Dermis blood vessel endothelial cell (primary cell): ENCODE results near the gene LHPP. TPM values are rescaled to one million over a fixed set of nuclear protein-coding genes. Genes with fewer than 3 reads are reported as not detected.

Source experiments
- DNase-seq: peaks from one replicate; pipeline ENCODE4 v3.0.0; 2010
- total RNA-seq: library from RNA; depleted of rRNA; stranded (reverse); fragments of >200 nt; gene quantifications from 2 replicates; pipeline ENCODE4 v1.2.3, GENCODE V29; 2014

Gene LHPP
- total RNA-seq, 1 donor from 2014 or later, result 4.9 TPM

DNA sequence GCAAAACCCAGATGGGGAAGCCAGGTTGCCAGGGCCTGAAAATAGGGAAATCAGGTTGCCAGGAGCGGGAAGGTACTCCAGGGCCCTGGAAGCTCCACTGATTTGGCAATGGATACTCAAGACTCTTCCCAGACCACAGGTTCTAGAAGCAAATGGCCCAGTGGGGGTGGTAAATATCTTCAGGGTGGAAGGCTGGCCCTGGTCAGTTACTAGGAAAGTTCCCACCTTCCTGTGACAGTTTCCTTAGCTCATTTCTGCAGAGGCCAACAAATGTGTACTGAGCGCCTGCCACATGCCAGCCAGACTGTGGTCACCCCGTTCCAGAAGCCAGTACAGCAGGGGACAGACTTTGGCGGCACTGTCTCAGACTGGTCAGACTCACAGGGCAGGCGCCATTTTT is 168.9 kb downstream of the LHPP start:
- DNase-seq, result no peak

- DNase-seq, result peak; percentile 76
Measured at GRCh38 chr10:124632064-124632531, 170.5 kb downstream of the LHPP start.

DNA sequence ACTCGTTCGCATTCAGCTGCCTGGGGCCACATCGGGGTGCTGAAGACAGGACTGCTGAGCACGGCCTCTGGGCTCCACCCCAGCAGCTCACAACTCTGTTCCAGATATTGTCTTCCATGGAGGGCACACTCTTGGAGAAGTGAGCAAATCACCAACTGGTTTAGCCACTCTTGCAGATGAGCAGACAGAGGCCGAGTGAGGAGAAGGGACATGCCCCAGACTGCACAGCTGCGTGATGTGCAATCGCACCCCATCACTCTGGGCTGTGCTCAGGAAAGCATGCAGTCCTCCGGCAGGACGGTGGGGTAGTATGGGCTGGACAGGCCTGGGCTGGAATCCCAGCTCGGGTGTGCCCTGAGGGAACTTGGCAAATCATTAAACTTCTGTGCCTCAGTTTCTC is 170.9 kb downstream of the LHPP start:
- DNase-seq, result no peak

DNA sequence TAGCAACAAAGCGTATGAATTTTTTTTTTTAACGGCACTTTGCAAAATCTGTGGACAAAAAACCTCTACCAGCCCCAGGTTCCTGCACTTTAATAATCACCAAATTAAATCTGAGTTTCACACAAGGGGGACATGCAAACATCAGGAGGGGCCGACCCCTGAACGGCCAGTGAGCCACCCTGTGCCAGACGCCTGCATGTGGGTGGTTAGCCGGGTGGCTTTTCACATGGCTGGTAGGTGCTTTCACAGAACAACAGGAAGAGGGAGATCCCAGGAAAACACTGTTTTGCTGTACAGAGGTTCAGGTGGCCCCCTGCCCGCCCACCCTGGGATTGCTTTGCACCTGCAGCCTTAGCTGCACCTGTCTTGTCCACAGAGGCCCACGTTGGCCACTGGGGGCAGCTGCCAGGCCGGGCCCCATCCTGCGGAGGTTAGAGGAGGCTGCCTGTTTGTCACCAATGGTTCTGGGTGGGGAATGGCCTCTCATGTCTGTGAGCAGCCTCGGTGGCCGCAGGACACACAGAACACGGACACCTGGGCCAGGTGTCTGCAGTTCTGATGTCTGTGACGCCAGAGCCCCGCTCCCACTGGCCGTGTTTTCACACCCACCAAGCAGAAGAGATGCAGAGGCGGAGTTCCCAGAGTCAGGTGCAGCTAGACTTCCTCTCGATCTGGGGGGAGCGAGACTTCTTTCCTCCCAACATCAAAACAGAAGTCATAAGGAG is 174.8 kb downstream of the LHPP start:
- DNase-seq, result no peak

DNA sequence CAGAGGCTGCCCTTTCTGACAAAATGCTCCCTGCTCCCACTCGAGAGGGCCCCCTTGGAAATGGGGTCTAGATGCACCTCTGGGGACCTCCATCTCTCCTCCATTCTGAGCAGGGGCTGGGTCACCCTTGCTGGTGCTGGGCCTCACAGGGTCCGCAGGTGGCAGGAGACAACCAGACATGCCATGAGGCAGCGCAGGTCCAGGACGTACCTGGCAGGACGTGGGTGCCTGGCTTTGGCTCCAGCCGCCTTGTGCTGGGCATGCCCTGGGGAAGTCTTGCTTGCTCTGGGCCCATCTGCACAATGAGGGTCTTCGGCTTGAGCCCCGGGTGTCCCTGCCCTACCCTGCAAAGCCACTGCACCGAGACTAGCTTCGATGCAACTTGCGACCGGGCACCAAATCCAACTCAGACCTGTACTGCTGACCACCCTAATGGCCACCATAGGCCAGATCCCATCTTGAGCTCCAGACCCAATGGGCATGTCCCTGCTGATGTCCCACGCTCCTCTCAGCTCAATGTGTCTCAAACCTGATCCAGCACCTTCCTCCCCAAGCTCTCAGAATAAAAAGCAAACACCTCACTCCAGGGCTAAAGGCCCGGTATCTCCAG is 175.6 kb downstream of the LHPP start:
- no peak for DNase-seq

- no peak for DNase-seq
Measured at GRCh38 chr10:124637746-124638145, 176.1 kb downstream of the LHPP start.

DNA sequence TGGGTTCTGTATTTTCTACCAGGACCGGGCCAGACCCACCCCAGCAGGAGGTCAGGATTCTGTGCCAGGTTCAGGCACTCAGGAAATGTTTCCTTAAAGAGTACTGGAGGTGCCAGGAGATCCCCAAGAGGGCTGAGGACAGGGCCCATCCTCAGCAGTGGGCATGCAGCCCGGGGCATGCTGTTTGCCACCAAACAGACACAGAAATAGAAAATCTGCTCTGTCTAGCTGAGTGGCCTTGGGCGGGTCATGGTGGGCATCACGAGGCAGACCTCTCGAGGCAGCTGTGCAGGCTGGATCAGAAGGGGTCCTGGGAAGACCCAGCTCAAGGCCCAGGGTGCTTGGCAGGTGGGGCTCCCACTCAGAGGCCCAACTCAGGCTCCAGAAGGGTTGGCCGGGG is 177.6 kb downstream of the LHPP start:
- DNase-seq, result no peak

DNA sequence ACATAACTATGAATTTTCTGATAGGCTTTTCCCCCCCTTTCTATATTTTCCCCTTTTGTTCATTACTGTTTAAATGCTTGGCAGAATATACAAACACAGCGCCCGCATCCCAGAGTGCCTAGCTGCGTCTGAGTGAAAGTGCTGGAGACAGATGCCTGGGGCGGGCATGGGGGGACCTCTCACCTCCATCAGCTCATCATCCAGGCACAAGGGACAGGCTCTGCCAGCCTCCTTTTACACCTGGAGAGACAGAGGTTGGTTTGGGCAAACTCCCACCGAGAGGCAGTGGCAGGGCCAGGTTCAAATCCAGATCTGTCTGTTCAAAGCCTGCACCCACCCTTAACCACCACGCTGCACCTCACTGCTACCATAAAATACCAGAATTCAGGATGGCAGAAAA is 178.0 kb downstream of the LHPP start:
- DNase-seq, result no peak

GRCh38 chr10:124640056-124640455 is 178.4 kb downstream of the LHPP start:
- no peak for DNase-seq

- no peak for DNase-seq
Measured at GRCh38 chr10:124640538-124641231, 179.1 kb downstream of the LHPP start.

DNA sequence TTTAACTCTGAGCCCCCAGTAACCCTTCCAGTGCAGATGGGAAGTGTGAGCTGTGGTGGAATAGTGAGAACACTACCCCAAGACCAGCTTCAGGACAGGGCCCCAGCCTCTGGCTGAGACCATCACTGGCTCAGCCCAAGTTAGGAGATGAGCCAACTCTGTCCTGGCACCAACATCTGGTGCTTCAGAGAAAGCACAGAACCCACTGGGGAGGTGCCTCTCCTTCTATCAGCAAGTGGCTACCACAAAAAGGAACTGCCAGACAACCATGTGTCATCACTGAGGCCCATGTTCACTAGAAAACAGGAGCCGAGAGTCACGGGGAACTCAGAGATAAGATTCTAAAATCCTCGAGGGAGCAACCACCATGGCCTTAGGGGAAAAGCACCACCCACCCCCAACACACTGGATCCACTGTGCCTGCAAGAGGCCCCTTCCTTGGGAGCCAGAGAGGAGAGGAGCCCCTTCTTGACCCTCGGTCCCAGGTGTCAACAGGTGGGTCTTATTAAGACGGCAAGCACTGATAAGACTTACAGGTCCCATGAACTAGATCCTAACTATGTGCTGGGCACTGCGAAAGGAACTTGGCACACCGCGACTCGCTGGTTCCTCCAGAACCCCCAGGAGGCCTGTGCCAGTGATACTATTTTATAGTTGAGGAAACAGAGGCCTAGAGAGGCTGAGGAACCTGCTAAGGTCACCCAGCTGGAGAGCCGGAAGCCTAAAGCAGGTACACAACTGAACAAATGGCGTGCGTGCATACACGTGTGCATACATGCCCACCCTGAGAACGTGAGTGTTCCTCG is 179.9 kb downstream of the LHPP start:
- no peak for DNase-seq

- no peak for DNase-seq
Measured at GRCh38 chr10:124642088-124642710, 180.6 kb downstream of the LHPP start.

GRCh38 chr10:124643330-124644009 is 181.8 kb downstream of the LHPP start:
- no peak for DNase-seq

DNA sequence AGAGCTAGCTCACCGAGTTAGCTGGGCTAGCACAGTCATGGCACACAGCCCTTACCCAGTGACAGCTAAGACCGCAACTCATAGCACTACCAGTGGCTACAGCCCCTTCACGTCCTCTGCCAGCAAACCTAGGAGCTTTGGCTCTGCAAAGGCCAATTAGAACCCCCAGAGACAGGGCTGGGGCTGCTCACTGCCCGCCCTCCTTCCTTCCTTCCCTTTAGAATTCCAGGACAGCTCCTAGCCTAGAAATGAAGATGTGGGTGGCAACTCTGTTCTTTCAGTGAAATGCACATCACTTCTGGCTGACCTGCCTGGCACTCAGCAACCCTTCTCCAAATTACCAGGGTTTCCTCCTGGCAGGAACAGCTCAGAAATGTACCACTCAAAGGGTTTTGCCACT is 182.6 kb downstream of the LHPP start:
- DNase-seq, result no peak

- no peak for DNase-seq
Measured at GRCh38 chr10:124644771-124645415, 183.3 kb downstream of the LHPP start.

DNA sequence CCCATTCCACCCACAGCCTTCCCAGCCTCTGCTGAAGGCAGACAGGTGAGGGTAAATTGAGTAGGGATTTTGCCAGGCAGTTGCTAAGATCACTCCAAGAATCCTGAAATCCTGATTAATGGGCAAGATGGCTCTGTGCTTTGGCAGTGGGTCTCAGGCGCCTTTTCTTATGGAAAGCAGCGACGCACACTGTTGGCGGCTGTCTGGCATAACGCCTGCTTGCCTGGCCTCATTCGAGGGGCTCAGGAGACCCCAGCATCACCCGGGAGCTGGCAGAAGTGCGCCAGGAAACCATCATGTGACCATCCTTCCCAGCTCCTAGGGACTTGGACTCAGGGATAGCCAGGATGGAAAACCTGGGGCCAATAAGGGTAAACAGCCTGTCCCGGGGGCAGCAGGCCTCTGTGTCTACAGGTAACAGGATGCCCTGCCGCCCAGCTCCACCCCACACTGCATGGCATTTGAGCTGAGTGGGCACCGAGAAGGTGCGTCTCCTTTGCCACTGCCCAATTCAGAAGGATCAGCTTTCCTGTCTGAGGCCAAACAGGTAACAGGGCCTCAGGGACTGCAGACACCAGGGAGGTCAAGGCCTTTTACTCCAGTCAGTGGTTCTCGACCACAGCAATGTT is 184.0 kb downstream of the LHPP start:
- no peak for DNase-seq

DNA sequence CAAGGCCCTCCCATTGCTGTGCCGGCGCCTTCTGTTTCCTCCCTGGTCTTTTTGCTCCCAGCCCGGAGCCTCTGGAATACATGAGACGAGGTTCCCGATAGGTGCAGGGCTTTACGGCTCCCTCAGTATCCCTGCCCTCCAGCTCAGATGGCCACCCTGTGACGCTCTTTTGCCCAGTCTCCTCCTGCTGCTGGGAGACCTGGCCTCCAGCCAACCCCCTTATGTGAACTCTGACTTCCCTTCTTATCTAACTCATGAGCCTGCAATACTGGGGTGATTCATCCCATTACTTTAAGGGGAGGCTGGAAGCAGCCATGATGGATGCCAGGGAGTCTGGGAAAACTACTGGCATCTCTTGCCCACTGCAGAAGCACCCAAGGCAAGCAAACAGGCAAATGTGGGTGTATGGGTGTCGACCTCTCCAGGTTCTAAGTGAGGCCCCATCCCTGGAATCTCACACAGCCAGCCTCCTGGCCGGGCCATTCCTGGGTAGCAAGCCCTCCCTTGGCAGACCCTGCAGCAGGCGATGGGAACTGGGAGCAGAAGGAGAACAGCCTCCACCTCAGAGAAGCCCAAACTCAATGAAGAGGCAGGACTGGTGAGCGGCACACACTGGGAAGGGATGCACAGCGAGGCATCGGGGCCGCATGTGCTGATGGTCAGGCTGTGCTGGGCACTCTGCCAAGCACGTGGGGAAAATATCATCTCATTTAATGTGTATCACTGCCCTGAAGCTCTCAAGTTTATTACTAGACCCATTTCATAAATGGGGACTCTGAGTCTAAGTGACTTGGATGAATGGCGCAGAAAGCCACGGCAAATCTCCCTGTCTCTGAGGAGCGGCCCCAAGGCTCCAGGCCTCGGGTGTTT is 185.1 kb downstream of the LHPP start:
- DNase-seq, result peak; percentile 95

DNA sequence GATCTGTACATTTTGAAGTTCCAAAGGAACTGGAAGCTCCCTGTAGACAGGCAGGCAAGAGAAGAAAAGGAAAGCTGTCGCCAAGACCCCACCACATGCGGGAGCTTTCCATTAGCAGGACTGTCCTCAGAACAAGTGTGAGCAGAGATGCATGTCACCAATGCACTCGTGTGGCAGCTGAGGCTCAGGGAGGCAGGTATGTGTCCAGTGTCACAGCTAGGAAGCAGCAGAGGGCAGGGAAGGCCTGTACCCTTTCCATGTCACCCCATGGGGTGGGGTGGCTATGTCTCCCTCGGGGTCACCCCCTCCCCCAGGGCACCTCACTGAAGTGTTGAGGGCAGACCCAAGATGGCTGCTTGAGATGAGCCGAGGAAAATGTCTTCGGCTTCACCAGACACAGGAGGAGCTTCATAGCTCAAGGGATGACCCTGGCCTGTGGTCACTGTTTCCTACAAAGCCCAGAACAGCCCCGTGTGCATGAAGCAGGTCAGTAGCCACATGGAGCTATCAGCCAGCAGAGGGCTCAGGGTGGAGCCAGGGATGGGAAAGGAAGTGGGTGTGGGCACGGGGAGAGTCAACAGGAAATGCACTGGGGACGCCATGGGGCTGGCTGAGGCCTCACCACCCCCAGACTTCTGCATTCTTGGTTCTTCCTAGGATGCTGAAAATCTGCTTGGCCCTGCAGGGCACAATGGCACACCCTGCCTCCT is 186.0 kb downstream of the LHPP start:
- peak; percentile 58 for DNase-seq

DNA sequence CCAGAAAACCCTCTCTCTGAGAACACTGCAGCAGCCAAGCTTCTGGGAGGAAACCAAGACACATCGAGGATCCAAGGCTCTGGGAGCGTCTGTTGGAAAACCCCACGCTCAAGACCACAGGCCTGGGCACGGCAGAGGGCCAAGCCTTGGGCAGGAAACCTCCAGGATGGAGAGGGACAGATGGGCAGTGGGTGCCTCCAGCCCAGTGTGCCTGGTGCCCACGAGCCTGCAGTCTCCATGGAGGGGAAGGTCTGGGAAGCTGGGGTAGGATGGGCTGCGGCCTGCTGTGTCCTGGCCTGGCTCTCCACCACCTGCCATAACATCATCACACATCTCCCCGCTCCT is 186.5 kb downstream of the LHPP start:
- DNase-seq, result no peak
